Fibroblast of pulmonary artery (primary cell): ENCODE measurements around the gene PCSK1N.

ENCODE experiments used
- DNase-seq: peaks from one replicate; pipeline ENCODE4 v3.0.0-alpha.2; 2010; ENCODE audit warnings: low read depth
- H3K4me3 ChIP-seq: replicated peaks from 2 replicates; pipeline ENCODE4 v1.5.1; 2011; ENCODE audit warnings: low read depth, mild to moderate bottlenecking, control low read depth, low read length, moderate library complexity
- TF ChIP-seq, protein P1 (sequence below): IDR thresholded peaks from 2 replicates; pipeline ENCODE4 v1.5.1; 2011; ENCODE audit warnings: mild to moderate bottlenecking, control low read depth, low read length, inconsistent platforms; ENCODE audit errors: missing control alignments

Gene PCSK1N

DNA sequence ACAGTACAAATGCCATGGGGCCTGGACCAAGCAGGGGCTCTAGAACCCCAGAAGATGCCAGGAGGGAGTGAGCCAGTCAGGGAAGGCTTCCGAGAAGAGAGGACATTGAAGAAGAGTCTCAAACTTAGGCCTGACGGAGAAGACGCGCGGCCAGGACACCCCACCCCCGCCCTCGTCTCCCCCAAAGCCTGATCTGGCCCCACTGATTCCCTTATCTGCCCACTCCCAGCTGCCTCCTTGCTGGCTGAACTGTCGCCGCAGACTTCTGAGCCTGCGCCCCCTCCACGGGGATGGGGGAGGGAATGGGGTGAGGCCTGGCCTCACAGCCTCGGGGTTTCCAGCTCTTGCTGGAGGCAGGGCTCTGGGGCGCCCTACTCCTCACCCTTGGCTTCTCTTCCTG, 52.6 kb downstream of the PCSK1N start:
- TF ChIP-seq, protein P1, sequence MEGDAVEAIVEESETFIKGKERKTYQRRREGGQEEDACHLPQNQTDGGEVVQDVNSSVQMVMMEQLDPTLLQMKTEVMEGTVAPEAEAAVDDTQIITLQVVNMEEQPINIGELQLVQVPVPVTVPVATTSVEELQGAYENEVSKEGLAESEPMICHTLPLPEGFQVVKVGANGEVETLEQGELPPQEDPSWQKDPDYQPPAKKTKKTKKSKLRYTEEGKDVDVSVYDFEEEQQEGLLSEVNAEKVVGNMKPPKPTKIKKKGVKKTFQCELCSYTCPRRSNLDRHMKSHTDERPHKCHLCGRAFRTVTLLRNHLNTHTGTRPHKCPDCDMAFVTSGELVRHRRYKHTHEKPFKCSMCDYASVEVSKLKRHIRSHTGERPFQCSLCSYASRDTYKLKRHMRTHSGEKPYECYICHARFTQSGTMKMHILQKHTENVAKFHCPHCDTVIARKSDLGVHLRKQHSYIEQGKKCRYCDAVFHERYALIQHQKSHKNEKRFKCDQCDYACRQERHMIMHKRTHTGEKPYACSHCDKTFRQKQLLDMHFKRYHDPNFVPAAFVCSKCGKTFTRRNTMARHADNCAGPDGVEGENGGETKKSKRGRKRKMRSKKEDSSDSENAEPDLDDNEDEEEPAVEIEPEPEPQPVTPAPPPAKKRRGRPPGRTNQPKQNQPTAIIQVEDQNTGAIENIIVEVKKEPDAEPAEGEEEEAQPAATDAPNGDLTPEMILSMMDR, result no peak
- no peak for DNase-seq
- H3K4me3 ChIP-seq, result no peak overlapping the region

DNA sequence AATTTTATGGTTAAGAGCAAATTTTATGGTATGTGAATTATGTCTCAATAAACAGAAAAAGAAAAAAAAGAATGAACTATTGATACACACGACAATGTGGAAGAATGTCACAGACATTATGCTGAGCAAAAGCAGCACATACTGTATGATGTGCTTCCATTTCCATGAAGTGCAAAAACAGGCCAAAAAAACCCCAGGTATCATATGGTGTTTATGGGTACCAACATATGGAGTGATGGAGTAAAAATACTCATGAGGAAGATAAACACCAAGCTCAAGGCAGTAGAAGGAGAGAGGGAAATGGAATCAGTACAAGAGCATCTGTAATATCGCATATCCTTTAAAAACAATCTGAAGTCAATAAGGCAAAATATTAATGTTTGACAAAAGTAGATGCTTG, 53.2 kb downstream of the PCSK1N start:
- TF ChIP-seq, protein P1, result no peak
- H3K4me3 ChIP-seq, result no peak overlapping the region

DNA sequence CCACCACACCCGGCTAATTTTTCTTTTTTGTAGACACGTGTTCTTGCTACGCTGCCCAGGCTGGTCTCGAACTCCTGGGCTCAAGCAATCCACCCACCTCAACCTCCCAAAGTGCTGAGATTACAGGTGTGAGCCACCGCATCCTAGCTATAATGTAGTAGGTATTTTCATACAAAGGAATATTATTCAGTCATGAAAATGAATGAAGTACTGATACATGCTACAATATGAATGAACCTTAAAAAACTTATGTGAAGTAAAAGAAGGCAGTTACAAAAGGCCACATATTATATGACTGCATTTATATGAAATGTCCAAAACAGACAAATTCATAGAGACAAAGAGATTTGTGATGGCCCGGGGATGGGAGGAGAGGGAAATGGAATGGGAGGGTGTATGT, 53.7 kb downstream of the PCSK1N start:
- TF ChIP-seq, protein P1, result no peak

More for the DNA sequence above, 53.2 kb downstream of the PCSK1N start:
- DNase-seq, result no peak

More for the DNA sequence above, 53.7 kb downstream of the PCSK1N start:
- no peak for DNase-seq
- no peak overlapping the region for H3K4me3 ChIP-seq
